ENCODE results near the gene PRMT1. TPM values are rescaled to one million over a fixed set of nuclear protein-coding genes. Genes with fewer than 3 reads are reported as not detected.
A peak's percentile ranks its signal among the peaks of the same experiment; 100 is the strongest.

Gene PRMT1
- total and polyA plus RNA-seq, 9 of the 15 experiments (the other 6 are each of a cell fraction or from before 2014, with no cell fraction given) = 13.3 to 464 (median 326) TPM

GRCh38 chr19:49676136-49676783 lies 811 bp upstream of the PRMT1 start (continued):
- TF ChIP-seq ZNF318 (IDR thresholded peaks at IDR 0.05; ENCODE audit: borderline replicate concordance in 1 of 2, low read depth in 1 of 2) (no peak), TEAD4 (IDR thresholded peaks at IDR 0.05; ENCODE audit: low read length) (peak; percentile 7; the same call in 1 of the 2 replicates), TEAD4 (CRISPR knock-in tag; IDR thresholded peaks at IDR 0.05; ENCODE audit: borderline replicate concordance) (no peak), ADNP (tag; IDR thresholded peaks at IDR 0.05) (peak; percentile 98), ZBTB12 (CRISPR knock-in tag; IDR thresholded peaks at IDR 0.05) (no peak), SMAD3 (CRISPR knock-in tag; conservative IDR thresholded peaks at IDR 0.05) (no peak), KLF10 (CRISPR knock-in tag; IDR thresholded peaks at IDR 0.05) (no peak), HMBOX1 (IDR thresholded peaks at IDR 0.05) (no peak), ZC3H4 (CRISPR knock-in tag; IDR thresholded peaks at IDR 0.05; ENCODE audit: borderline replicate concordance) (no peak), CREM (IDR thresholded peaks at IDR 0.05; ENCODE audit: low read depth) (no peak), ZNF224 (CRISPR knock-in tag; IDR thresholded peaks at IDR 0.05) (no peak; the same call in 1 of the 2 replicates), CEBPZ (IDR thresholded peaks at IDR 0.05; ENCODE audit: borderline replicate concordance, low read depth, low read length) (no peak), CHD4 (IDR thresholded peaks at IDR 0.05; ENCODE audit: insufficient read depth, insufficient replicate concordance, low read depth, low read length, poor library complexity, severe bottlenecking) (peak; percentile 93)
